GM12878 (cell line): ENCODE measurements around the gene BCORL1. TPM values are rescaled to one million over a fixed set of nuclear protein-coding genes. Genes with fewer than 3 reads are reported as not detected.

Experiments used
- ATAC-seq: fragments of 200-7000 bp; cut with Tn5 transposase; 3 replicates; pipeline ENCODE4 v1.9.1; 2020; ENCODE audit warnings: mild to moderate bottlenecking, moderate library complexity
- BruUV-seq: library from RNA; stranded (reverse); fragments of 400-500 nt; replicated peaks from 2 replicates; lab custom pipeline; 2021; lab: Mats Ljungman, UMichigan
- CTCF ChIA-PET: fragments of 300-600 bp; sonication (Branson Sonifier 250); formaldehyde crosslinking; extraction: SDS; loops from one replicate; lab custom pipeline; 2021; ENCODE audit warnings: inconsistent platforms; lab: Yijun Ruan, JAX
- POLR2A ChIA-PET: fragments of 350-600 bp; formaldehyde crosslinking; extraction: SDS; loops from one replicate; lab custom pipeline; 2021; ENCODE audit warnings: inconsistent platforms; lab: Charles Lee
- RAD21 ChIA-PET: fragments of 300-600 bp; sonication (Branson Sonifier 250); formaldehyde crosslinking; loops from one replicate; lab custom pipeline; 2023; ENCODE audit warnings: antibody characterized with exemption; ENCODE audit not compliant: unreplicated experiment; lab: Charles Lee
- SMC1A ChIA-PET: fragments of 300-600 bp; sonication (Branson Sonifier 250); formaldehyde crosslinking; loops from one replicate; lab custom pipeline; 2023; ENCODE audit not compliant: unreplicated experiment, uncharacterized antibody; lab: Charles Lee
- DNase-seq: peaks from one replicate; pipeline ENCODE4 v3.0.0-alpha.2; 2011; ENCODE audit warnings: low read depth, low spot score
- FAIRE-seq: peaks from 3 replicates; lab custom pipeline; 2011; peaks lifted over from hg19 to GRCh38; lab: Jason Lieb, UNC
- H2AFZ ChIP-seq: 2 replicates; pipeline ENCODE4 v1.6.0; 2011; ENCODE audit warnings: low read depth, low read length, control low read depth; ENCODE audit not compliant: control insufficient read depth
- H3K27ac ChIP-seq: 2 replicates; pipeline ENCODE4 v1.5.1; 2011; ENCODE audit warnings: control low read depth; ENCODE audit not compliant: control insufficient read depth, insufficient read depth
- H3K27me3 ChIP-seq, 2 experiments: replicated peaks in 1 of 2; 2 replicates each; pipeline versions ENCODE4 v1.6.0 to v1.6.1; 2011; ENCODE audit warnings: low read length in 1 of 2; ENCODE audit not compliant: control insufficient read depth in 2 of 2, insufficient read depth in 2 of 2
- H3K36me3 ChIP-seq, 2 experiments: 2 replicates each; pipeline ENCODE4 v1.5.1; 2011; ENCODE audit warnings: low read length in 1 of 2; ENCODE audit not compliant: control insufficient read depth in 2 of 2, insufficient read depth in 2 of 2
- H3K4me1 ChIP-seq: 2 replicates; pipeline ENCODE4 v1.6.1; 2011; ENCODE audit warnings: mild to moderate bottlenecking, low read length, moderate library complexity, mixed read lengths; ENCODE audit not compliant: control insufficient read depth, insufficient read depth
- H3K4me2 ChIP-seq: 2 replicates; pipeline ENCODE4 v1.6.0; 2011; ENCODE audit warnings: control low read depth; ENCODE audit not compliant: control insufficient read depth, insufficient read depth
- H3K4me3 ChIP-seq: fragments of 200-600 bp; sonication (generic); 2 replicates; pipeline ENCODE4 v1.5.1; 2016
- H3K79me2 ChIP-seq: 2 replicates; pipeline ENCODE4 v1.6.0; 2011; ENCODE audit warnings: low read length; ENCODE audit not compliant: control insufficient read depth, insufficient read depth
- H3K9ac ChIP-seq: 2 replicates; pipeline ENCODE4 v1.8.0; 2011; ENCODE audit warnings: low read length, control low read depth, mixed read lengths; ENCODE audit not compliant: control insufficient read depth, insufficient read depth
- H3K9me3 ChIP-seq: replicated peaks from 3 replicates; pipeline ENCODE4 v1.5.1; 2011; ENCODE audit warnings: mild to moderate bottlenecking, low read length; ENCODE audit not compliant: control insufficient read depth, insufficient read depth
- H4K20me1 ChIP-seq: 2 replicates; pipeline ENCODE4 v1.6.0; 2011; ENCODE audit not compliant: control insufficient read depth, insufficient read depth
- BRCA1 ChIP-seq: IDR thresholded peaks from 2 replicates; pipeline ENCODE4 v1.6.1; 2011; ENCODE audit warnings: low read depth, low read length, improper control_type of control experiment
- E4F1 ChIP-seq: fragments of 450-650 bp; IDR thresholded peaks from 2 replicates; pipeline ENCODE4 v1.6.1; 2018; ENCODE audit warnings: borderline replicate concordance, mild to moderate bottlenecking; ENCODE audit not compliant: partially characterized antibody
- HSF1 ChIP-seq: fragments of 150-350 bp; IDR thresholded peaks from 2 replicates; pipeline ENCODE4 v1.6.1; 2014; ENCODE audit warnings: mild to moderate bottlenecking, low read depth, low read length
- KDM1A ChIP-seq: fragments of 200-600 bp; sonication (generic); IDR thresholded peaks from 2 replicates; pipeline ENCODE4 v1.6.1; 2016; ENCODE audit warnings: borderline replicate concordance
- PBX3 ChIP-seq: IDR thresholded peaks from 2 replicates; pipeline ENCODE4 v1.6.1; 2011; ENCODE audit warnings: mild to moderate bottlenecking, low read depth, low read length, moderate library complexity; ENCODE audit not compliant: insufficient replicate concordance
- POLR2A ChIP-seq: IDR thresholded peaks from 2 replicates; pipeline ENCODE4 v1.6.1; 2011; ENCODE audit warnings: low read depth, mild to moderate bottlenecking, low read length
- TCF12 ChIP-seq: IDR thresholded peaks from 2 replicates; pipeline ENCODE4 v1.6.1; 2011; ENCODE audit warnings: low read depth, mild to moderate bottlenecking, low read length
- USF2 ChIP-seq: IDR thresholded peaks from 2 replicates; pipeline ENCODE4 v1.6.1; 2011; ENCODE audit warnings: low read depth, low read length, improper control_type of control experiment, borderline replicate concordance
- ZBTB4 ChIP-seq: fragments of 450-650 bp; formaldehyde crosslinking; IDR thresholded peaks from 2 replicates; pipeline ENCODE4 v1.4.0; 2022; ENCODE audit warnings: mild to moderate bottlenecking, moderate library complexity
- ZNF687 ChIP-seq: fragments of 450-650 bp; IDR thresholded peaks from 2 replicates; pipeline ENCODE4 v1.6.1; 2017; ENCODE audit warnings: mild to moderate bottlenecking, moderate library complexity
- WGBS: methylation state at CpG from one replicate; pipeline ENCODE4 v1.1.6; 2016; ENCODE audit warnings: low lambda C conversion rate; ENCODE audit not compliant: insufficient replicate concordance, insufficient coverage; ENCODE audit errors: missing lambda C conversion rate; 5-methylcytosine and 5-hydroxymethylcytosine counted together
- in situ Hi-C: fragments of 300-500 bp; cut with MboI; formaldehyde crosslinking; loops from 9 replicates; pipeline ENCODE4 v1.14.3; 2018; ENCODE audit warnings: mixed read lengths
- intact Hi-C: fragments of 100-400 bp; cut with micrococcal nuclease; formaldehyde crosslinking; loops from one replicate; pipeline ENCODE4 v1.14.2; 2022; ENCODE audit not compliant: unreplicated experiment
- polyA plus RNA-seq, 11 experiments: library from polyadenylated mRNA; depleted of rRNA in 4 of 11; unstranded in 6 of 11; stranded (reverse) in 5 of 11; fragments of >200 nt; fragmentation: Nextera tagmentation in 4 of 11; fragmentation: Illumina TruSeq in 1 of 11; extraction: Ambion mirVana in 4 of 11; extraction: Trizol in 1 of 11; gene quantifications; 1 replicate in 1 of 11; 2 replicates in 10 of 11; pipeline versions ENCODE4 v1.2.1 to v1.2.3, GENCODE V29; 2011 to 2016; ENCODE audit warnings: inconsistent platforms in 2 of 11, missing spikeins in 2 of 11, low read depth in 1 of 11
- total RNA-seq, 4 experiments: library from RNA; depleted of rRNA in 3 of 4; stranded (reverse); fragments of >200 nt in 3 of 4; fragmentation: Illumina TruSeq in 1 of 4; extraction: Trizol in 1 of 4; gene quantifications; 2 replicates each; pipeline versions ENCODE4 v1.2.1 to v1.2.3, GENCODE V29; 2013 to 2021

BCORL1 gene
- total and polyA plus RNA-seq, 10 of the 15 experiments (the other 5 are each of a cell fraction or from before 2014, with no cell fraction given): 0.16 to 7.2 (median 0.94) TPM

GRCh38 chrX:129938081-129938480 is 44.4 kb upstream of the BCORL1 start:
- Histone ChIP-seq H4K20me1 (no peaks in the 10 kb centered on the region), H3K79me2 (no peaks in the 10 kb centered on the region), H3K4me1 (no peaks in the 10 kb centered on the region), H3K9me3 (no peaks in the 10 kb centered on the region), H3K9ac (no peak overlapping the region), H3K27me3 (no peaks in the 10 kb centered on the region), H2AFZ (no peak overlapping the region), H3K27ac (no peak overlapping the region), H3K36me3 (no peaks in the 10 kb centered on the region), H3K4me3 (no peak overlapping the region), H3K4me2 (no peak overlapping the region)
- 41% methylated on average over 4 of the region's 4 CpGs for WGBS
- FAIRE-seq (no peak), DNase-seq (no peak), ATAC-seq (no peak)
- no TSS peak for BruUV-seq
- CTCF ChIA-PET: no interaction called here
- SMC1A ChIA-PET: interaction anchor here (1.6 kb wide), 1 partner anchor 90 kb away, joined by 8 read pairs; no protein-coding TSS in a partner anchor
- RAD21 ChIA-PET: no interaction called here
- intact Hi-C loops: loop anchor here (10.0 kb wide), 1 partner anchor 237 kb away; the partner anchor contains the start of gene RAB33A
- in situ Hi-C loops: no loop called here
- POLR2A ChIA-PET: no interaction called here
- TF ChIP-seq BRCA1 (no peak), HSF1 (no peak), PBX3 (no peak), KDM1A (no peak), ZNF687 (no peak), POLR2A (no peak), E4F1 (no peak), TCF12 (no peak), USF2 (no peak), ZBTB4 (no peak)
